OCI-LY7 (cell line): Measurements from ENCODE around the gene EEPD1. TPM values are rescaled to one million over a fixed set of nuclear protein-coding genes. Genes with fewer than 3 reads are reported as not detected.

Source experiments
- BruUV-seq: library from RNA; stranded (reverse); fragments of 400-500 nt; replicated peaks from 2 replicates; lab custom pipeline; 2021; lab: Mats Ljungman, UMichigan
- CTCF ChIA-PET: fragments of 300-600 bp; sonication (Branson Sonifier 250); formaldehyde crosslinking; loops from one replicate; lab custom pipeline; 2022; ENCODE audit warnings: antibody characterized with exemption; ENCODE audit not compliant: unreplicated experiment; lab: Charles Lee
- POLR2A ChIA-PET: fragments of 300-600 bp; sonication (Branson Sonifier 250); formaldehyde crosslinking; loops from one replicate; lab custom pipeline; 2022; ENCODE audit warnings: antibody characterized with exemption; lab: Charles Lee
- DNase-seq: peaks from one replicate; pipeline ENCODE4 v3.0.0-alpha.2; 2015; ENCODE audit warnings: low spot score
- H2AFZ ChIP-seq: fragments of 200-600 bp; sonication (generic), shearing (Covaris generic); 2 replicates; pipeline ENCODE4 v1.6.1; 2014; ENCODE audit warnings: mild to moderate bottlenecking, antibody characterized with exemption, low read length, moderate library complexity
- H3K27ac ChIP-seq: fragments of 200-600 bp; sonication (generic); 2 replicates; pipeline ENCODE4 v1.5.1; 2014; ENCODE audit warnings: mixed run types, low read depth, mild to moderate bottlenecking, moderate library complexity, low read length, inconsistent platforms; ENCODE audit not compliant: poor library complexity, severe bottlenecking
- H3K36me3 ChIP-seq: fragments of 200-600 bp; sonication (generic); 2 replicates; pipeline ENCODE4 v1.6.1; 2014; ENCODE audit warnings: mild to moderate bottlenecking, antibody characterized with exemption, low read length, moderate library complexity, mixed read lengths; ENCODE audit not compliant: insufficient read depth
- H3K4me1 ChIP-seq: fragments of 200-600 bp; sonication (generic); 2 replicates; pipeline ENCODE4 v1.5.1; 2014; ENCODE audit warnings: mild to moderate bottlenecking, low read length; ENCODE audit not compliant: insufficient read depth, poor library complexity, severe bottlenecking
- H3K4me2 ChIP-seq: fragments of 200-600 bp; sonication (generic); 2 replicates; pipeline ENCODE4 v1.6.1; 2014; ENCODE audit warnings: mild to moderate bottlenecking, low read length
- H3K4me3 ChIP-seq: fragments of 200-600 bp; sonication (generic); 2 replicates; pipeline ENCODE4 v1.5.1; 2014; ENCODE audit warnings: mild to moderate bottlenecking, low read depth, low read length; ENCODE audit not compliant: poor library complexity, severe bottlenecking
- H3K79me2 ChIP-seq: fragments of 200-600 bp; sonication (generic); 2 replicates; pipeline ENCODE4 v1.6.1; 2016; ENCODE audit warnings: low read depth, mild to moderate bottlenecking, low read length, moderate library complexity, mixed read lengths; ENCODE audit not compliant: insufficient read depth
- H3K9me2 ChIP-seq: fragments of 200-600 bp; sonication (generic); 2 replicates; pipeline ENCODE4 v1.6.1; 2016; ENCODE audit warnings: mild to moderate bottlenecking, low read length, mixed read lengths; ENCODE audit not compliant: insufficient read depth
- H3K9me3 ChIP-seq: fragments of 200-600 bp; sonication (generic); 2 replicates; pipeline ENCODE4 v1.6.1; 2014; ENCODE audit warnings: mild to moderate bottlenecking, mixed run types, low read length, mixed read lengths
- H4K20me1 ChIP-seq: fragments of 200-600 bp; sonication (generic); 2 replicates; pipeline ENCODE4 v1.6.1; 2014; ENCODE audit warnings: mild to moderate bottlenecking, antibody characterized with exemption, low read length, moderate library complexity, mixed read lengths; ENCODE audit not compliant: insufficient read depth
- EZH2phosphoT487 ChIP-seq: fragments of 200-600 bp; sonication (generic); IDR thresholded peaks from 2 replicates; pipeline ENCODE4 v1.6.1; 2018; ENCODE audit warnings: low read depth, borderline replicate concordance, mild to moderate bottlenecking, mixed run types, antibody characterized with exemption, low read length, moderate library complexity, mixed read lengths
- intact Hi-C: fragments of 100-400 bp; cut with micrococcal nuclease; formaldehyde crosslinking; loops from one replicate; pipeline ENCODE4 v1.10.0; 2022; ENCODE audit not compliant: unreplicated experiment
- total RNA-seq, 2 experiments: library from RNA; depleted of rRNA in 1 of 2; stranded (reverse); fragments of >200 nt in 1 of 2; shearing (Covaris generic) in 1 of 2; gene quantifications; 2 replicates each; pipeline ENCODE4 v1.2.3, GENCODE V29; 2014 to 2022
- TF ChIP-seq, protein P1 (sequence below): fragments of 200-600 bp; sonication (generic); conservative IDR thresholded peaks from 2 replicates; pipeline ENCODE4 v1.5.1; 2014; ENCODE audit warnings: mild to moderate bottlenecking, antibody characterized with exemption, low read length, moderate library complexity, mixed read lengths

The EEPD1 gene
- total RNA-seq, 2 experiments from 2014 or later, result 1.7 to 8.1 TPM

DNA sequence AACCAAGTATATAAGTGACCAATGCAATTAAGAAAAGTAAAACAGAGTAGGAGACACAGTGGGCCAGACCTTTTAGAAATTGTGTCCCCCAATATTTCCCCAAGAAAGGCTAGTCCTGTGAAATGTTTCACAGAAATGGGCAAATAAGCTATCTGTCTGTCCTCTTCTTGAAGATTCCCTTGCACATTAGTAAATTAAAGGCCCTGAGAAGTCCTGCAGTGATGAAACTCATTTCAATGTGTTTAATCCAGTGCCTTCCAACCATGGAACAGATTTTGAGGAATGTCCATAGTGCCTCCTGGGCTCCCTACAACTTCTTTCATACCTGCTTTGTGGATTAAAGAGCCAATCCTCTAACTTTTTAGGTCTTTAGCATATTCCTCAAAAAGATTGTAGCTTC is 11.2 kb upstream of the EEPD1 start:
- POLR2A ChIA-PET, result interaction anchor here (0.6 to 0.9 kb wide), 2 partner anchors 147 to 998 kb away, joined by 3 read pairs; no protein-coding TSS in a partner anchor
- DNase-seq, result no peak
- Histone ChIP-seq H3K4me2 (no peak overlapping the region), H3K9me3 (no peaks in the 10 kb centered on the region), H3K27ac (no peak overlapping the region), H3K4me1 (no peaks in the 10 kb centered on the region), H3K9me2 (no peaks in the 10 kb centered on the region), H3K36me3 (no peaks in the 10 kb centered on the region), H4K20me1 (no peaks in the 10 kb centered on the region), H3K79me2 (no peaks in the 10 kb centered on the region), H3K4me3 (no peak overlapping the region), H2AFZ (no peak overlapping the region)
- BruUV-seq, result no TSS peak
- CTCF ChIA-PET, result no interaction called here
- intact Hi-C loops, result no loop called here
- TF ChIP-seq EZH2phosphoT487, result no peak
- TF ChIP-seq, protein P1, sequence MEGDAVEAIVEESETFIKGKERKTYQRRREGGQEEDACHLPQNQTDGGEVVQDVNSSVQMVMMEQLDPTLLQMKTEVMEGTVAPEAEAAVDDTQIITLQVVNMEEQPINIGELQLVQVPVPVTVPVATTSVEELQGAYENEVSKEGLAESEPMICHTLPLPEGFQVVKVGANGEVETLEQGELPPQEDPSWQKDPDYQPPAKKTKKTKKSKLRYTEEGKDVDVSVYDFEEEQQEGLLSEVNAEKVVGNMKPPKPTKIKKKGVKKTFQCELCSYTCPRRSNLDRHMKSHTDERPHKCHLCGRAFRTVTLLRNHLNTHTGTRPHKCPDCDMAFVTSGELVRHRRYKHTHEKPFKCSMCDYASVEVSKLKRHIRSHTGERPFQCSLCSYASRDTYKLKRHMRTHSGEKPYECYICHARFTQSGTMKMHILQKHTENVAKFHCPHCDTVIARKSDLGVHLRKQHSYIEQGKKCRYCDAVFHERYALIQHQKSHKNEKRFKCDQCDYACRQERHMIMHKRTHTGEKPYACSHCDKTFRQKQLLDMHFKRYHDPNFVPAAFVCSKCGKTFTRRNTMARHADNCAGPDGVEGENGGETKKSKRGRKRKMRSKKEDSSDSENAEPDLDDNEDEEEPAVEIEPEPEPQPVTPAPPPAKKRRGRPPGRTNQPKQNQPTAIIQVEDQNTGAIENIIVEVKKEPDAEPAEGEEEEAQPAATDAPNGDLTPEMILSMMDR, result no peak

- Histone ChIP-seq H3K4me2 (no peak overlapping the region), H3K27ac (no peak overlapping the region), H3K36me3 (no peaks in the 10 kb centered on the region), H3K4me3 (no peak overlapping the region), H4K20me1 (no peaks in the 10 kb centered on the region), H3K9me2 (no peaks in the 10 kb centered on the region), H3K9me3 (no peaks in the 10 kb centered on the region), H3K79me2 (no peaks in the 10 kb centered on the region), H3K4me1 (no peaks in the 10 kb centered on the region), H2AFZ (no peak overlapping the region)
- TF ChIP-seq EZH2phosphoT487, result no peak
- TF ChIP-seq, protein P1, result no peak
- ChIA-PET CTCF (no interaction called here), POLR2A (interaction anchor here (0.8 to 1.8 kb wide), 2 partner anchors 12 to 125 kb away, joined by 3 to 5 read pairs; no protein-coding TSS in a partner anchor)
- BruUV-seq, result no TSS peak
- intact Hi-C loops, result no loop called here
- no peak for DNase-seq
Measured at GRCh38 chr7:36144189-36144588, 8.9 kb upstream of the EEPD1 start.

- Histone ChIP-seq H3K36me3 (no peaks in the 10 kb centered on the region), H3K27ac (no peak overlapping the region), H3K9me2 (no peaks in the 10 kb centered on the region), H4K20me1 (no peaks in the 10 kb centered on the region), H3K9me3 (no peaks in the 10 kb centered on the region), H3K79me2 (no peaks in the 10 kb centered on the region), H2AFZ (no peak overlapping the region), H3K4me2 (no peak overlapping the region), H3K4me3 (no peak overlapping the region), H3K4me1 (no peaks in the 10 kb centered on the region)
- POLR2A ChIA-PET, result no interaction called here
- no peak for DNase-seq
- no peak for TF ChIP-seq EZH2phosphoT487
- TF ChIP-seq, protein P1, result no peak
- no TSS peak for BruUV-seq
- intact Hi-C loops, result no loop called here
- CTCF ChIA-PET, result no interaction called here
Measured at GRCh38 chr7:36145686-36146085, 7.4 kb upstream of the EEPD1 start.
